Left ventricle myocardium superior (tissue), 1 donor: ENCODE results near the gene EPM2AIP1. TPM values are rescaled to one million over a fixed set of nuclear protein-coding genes. Genes with fewer than 3 reads are reported as not detected.
"Not testable (repeated sequence)": the region's sequence is repeated elsewhere in the genome, so short reads cannot be mapped to it uniquely, and the experiment has no call there.

Source experiments
- ATAC-seq: fragments of 200-7000 bp; cut with Tn5 transposase; one replicate; pipeline ENCODE4 v1.9.1; 2020; ENCODE audit warnings: mild to moderate bottlenecking, moderate library complexity
- DNase-seq: peaks from one replicate; pipeline ENCODE4 v3.0.0-alpha.2; 2020
- intact Hi-C: fragments of 100-400 bp; cut with micrococcal nuclease; formaldehyde crosslinking; loops from one replicate; pipeline ENCODE4 v1.11.0; 2022
- total RNA-seq: library from RNA; stranded (reverse); fragmentation: NEBNext Ultra II Directional; extraction: Animal tissue kit (Norgen Biotek cat#: 25700); gene quantifications from one replicate; pipeline ENCODE4 v1.2.1, GENCODE V29; 2021
- donor health status: DM: no; HTN: yes; CAD: no; lungs with severe emphysema.

The EPM2AIP1 gene
- total RNA-seq, 1 donor from 2014 or later, result 19.1 TPM

- peak; percentile 78 for ATAC-seq
- peak; percentile 60 for DNase-seq
- intact Hi-C loops, result no loop called here
These were observed 22.7 kb upstream of the EPM2AIP1 start for GRCh38 chr3:37015642-37016041.

GRCh38 chr3:37014620-37015019, 21.7 kb upstream of the EPM2AIP1 start:
- DNase-seq, result peak; percentile 84
- ATAC-seq, result peak; percentile 78
- intact Hi-C loops, result no loop called here

- peak; percentile 97 for DNase-seq
- peak; percentile 94 for ATAC-seq
- intact Hi-C loops, result no loop called here
These were observed 674 bp upstream of the EPM2AIP1 start, which contains the start of gene MLH1 for GRCh38 chr3:36993326-36994283. Gene MLH1 (plus strand): TSS chr3:36993518. CDS start chr3:36993548, 30 bp downstream.

GRCh38 chr3:36991923-36992805, 767 bp downstream of the EPM2AIP1 start:
- no peak for ATAC-seq
- no peak for DNase-seq

GRCh38 chr3:36991147-36991546, 1.8 kb downstream of the EPM2AIP1 start:
- intact Hi-C loops, result no loop called here
- DNase-seq (no peak), ATAC-seq (no peak)

More at GRCh38 chr3:36991923-36992805, 767 bp downstream of the EPM2AIP1 start:
- intact Hi-C loops, result no loop called here

GRCh38 chr3:36989568-36989967, 3.4 kb downstream of the EPM2AIP1 start:
- ATAC-seq (no peak), DNase-seq (no peak)
- intact Hi-C loops, result no loop called here

GRCh38 chr3:36989005-36989404, 3.9 kb downstream of the EPM2AIP1 start:
- ATAC-seq (no peak), DNase-seq (no peak)
- intact Hi-C loops, result no loop called here

GRCh38 chr3:36988356-36988755, 4.6 kb downstream of the EPM2AIP1 start:
- DNase-seq, result no peak
- ATAC-seq, result no peak
- intact Hi-C loops, result no loop called here

- ATAC-seq, result no peak
- intact Hi-C loops, result no loop called here
- DNase-seq, result no peak
These were observed 11.9 kb downstream of the EPM2AIP1 start for GRCh38 chr3:36981006-36981405.

- no peak for DNase-seq
- no peak for ATAC-seq
- intact Hi-C loops, result no loop called here
These were observed 19.8 kb downstream of the EPM2AIP1 start for GRCh38 chr3:36973139-36973538.

- DNase-seq (no peak), ATAC-seq (no peak)
- intact Hi-C loops, result no loop called here
These were observed 20.8 kb downstream of the EPM2AIP1 start for GRCh38 chr3:36972163-36972562.

GRCh38 chr3:36969540-36970432, 23.1 kb downstream of the EPM2AIP1 start:
- peak; percentile 97 for ATAC-seq
- intact Hi-C loops, result no loop called here
- DNase-seq, result no peak

- ATAC-seq (no peak), DNase-seq (no peak)
- intact Hi-C loops, result no loop called here
These were observed 23.8 kb downstream of the EPM2AIP1 start for GRCh38 chr3:36969085-36969484.

GRCh38 chr3:36965440-36965839, 27.5 kb downstream of the EPM2AIP1 start:
- intact Hi-C loops, result no loop called here
- no peak for ATAC-seq
- no peak for DNase-seq

GRCh38 chr3:36964817-36965216, 28.1 kb downstream of the EPM2AIP1 start:
- intact Hi-C loops, result no loop called here

GRCh38 chr3:36964331-36964730, 28.6 kb downstream of the EPM2AIP1 start:
- intact Hi-C loops, result no loop called here
- DNase-seq (no peak), ATAC-seq (no peak)

More at GRCh38 chr3:36964817-36965216, 28.1 kb downstream of the EPM2AIP1 start:
- ATAC-seq (no peak), DNase-seq (no peak)

- intact Hi-C loops, DNase-seq, ATAC-seq: not testable (repeated sequence)
These were observed 29.9 kb downstream of the EPM2AIP1 start for GRCh38 chr3:36963008-36963407.

- DNase-seq (no peak), ATAC-seq (no peak)
- intact Hi-C loops, result no loop called here
These were observed 32.4 kb downstream of the EPM2AIP1 start for GRCh38 chr3:36960502-36960901.

GRCh38 chr3:36959821-36960220, 33.1 kb downstream of the EPM2AIP1 start:
- no peak for DNase-seq
- no peak for ATAC-seq
- intact Hi-C loops, result no loop called here
